NCI-H460 (cell line): Measurements from ENCODE around the gene MAP3K20. TPM values are rescaled to one million over a fixed set of nuclear protein-coding genes. Genes with fewer than 3 reads are reported as not detected.

Experiments used
- DNase-seq: peaks from one replicate; pipeline ENCODE4 v3.0.0-alpha.2; 2016; ENCODE audit warnings: low read depth; ENCODE audit errors: extremely low read depth
- total RNA-seq: library from RNA; depleted of rRNA; stranded (reverse); fragments of >200 nt; shearing (Covaris generic); gene quantifications from 2 replicates; pipeline ENCODE4 v1.2.3, GENCODE V29; 2014

The MAP3K20 gene
- total RNA-seq, 1 experiment from 2014 or later = 54.6 TPM

DNA sequence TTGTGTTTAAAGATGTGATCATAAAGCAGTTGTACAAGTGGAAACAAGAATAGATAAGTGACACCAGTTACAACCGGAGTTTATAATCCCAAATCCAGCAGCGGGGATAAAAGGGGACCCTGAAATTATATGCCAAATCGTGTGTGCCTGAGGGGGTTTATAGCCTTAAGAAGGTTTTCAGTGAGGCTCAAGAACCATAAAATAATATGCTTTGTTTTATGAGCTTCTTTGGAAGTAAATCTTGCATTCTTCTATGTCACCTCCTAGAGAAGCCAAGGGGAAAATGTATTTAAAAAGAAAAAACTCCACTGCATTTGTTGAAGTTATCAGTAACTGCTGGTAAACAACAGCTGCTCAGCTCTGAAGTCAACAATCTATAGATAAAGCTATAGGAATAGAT lies 25.8 kb upstream of the MAP3K20 start:
- no peak for DNase-seq

DNA sequence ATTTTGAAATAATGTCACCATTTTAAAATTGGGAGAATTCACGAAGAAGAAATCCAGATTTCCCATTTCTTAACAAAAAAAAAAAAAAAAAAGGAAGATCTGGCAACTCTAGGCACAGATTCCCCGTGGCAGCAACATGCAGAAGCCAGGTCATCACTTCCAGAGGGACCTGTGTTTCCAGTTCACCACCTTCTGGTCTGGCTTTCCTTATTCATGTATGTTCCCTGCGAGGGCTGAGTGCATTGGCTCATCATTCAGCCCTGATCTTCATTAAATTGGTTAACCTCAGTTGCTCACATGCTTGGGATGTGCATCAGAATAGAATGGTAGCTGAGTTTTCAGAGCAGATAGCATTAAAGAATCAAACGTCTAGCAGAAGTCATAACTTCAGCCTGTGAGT lies 25.0 kb upstream of the MAP3K20 start:
- no peak for DNase-seq

- no peak for DNase-seq
These were observed 24.0 kb upstream of the MAP3K20 start for GRCh38 chr2:173051463-173052215.

DNA sequence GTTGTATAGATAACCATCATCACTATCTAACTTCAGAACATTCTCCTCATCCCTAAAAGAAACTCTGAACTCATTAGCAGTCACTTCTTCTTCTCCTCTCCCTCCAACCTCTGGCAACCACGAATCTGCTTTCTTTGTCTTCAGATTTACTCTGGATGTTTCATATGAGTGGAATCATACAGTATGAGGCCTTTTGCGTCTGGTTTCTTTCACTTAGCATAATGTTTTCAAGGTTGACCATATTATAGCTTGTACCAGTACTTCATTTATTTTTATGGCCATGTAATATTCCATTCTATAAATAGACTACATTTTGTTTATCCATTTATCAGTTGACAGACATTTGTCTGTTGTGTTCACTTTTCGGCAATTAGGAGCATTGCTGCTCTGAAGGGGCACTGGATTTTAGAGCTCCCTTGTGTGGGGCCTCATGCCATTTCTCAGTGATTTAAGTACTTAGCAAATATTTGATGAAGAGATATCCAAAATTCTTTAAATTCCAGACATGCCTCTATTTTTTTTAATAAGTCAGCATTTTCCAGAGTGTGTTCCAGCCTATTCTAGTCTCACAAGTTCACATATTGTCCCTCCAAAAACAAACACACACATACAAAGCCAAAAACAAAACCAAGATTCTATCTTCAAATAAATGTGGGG lies 22.5 kb upstream of the MAP3K20 start:
- DNase-seq = no peak

GRCh38 chr2:173054466-173054865 lies 21.2 kb upstream of the MAP3K20 start:
- DNase-seq = no peak

DNA sequence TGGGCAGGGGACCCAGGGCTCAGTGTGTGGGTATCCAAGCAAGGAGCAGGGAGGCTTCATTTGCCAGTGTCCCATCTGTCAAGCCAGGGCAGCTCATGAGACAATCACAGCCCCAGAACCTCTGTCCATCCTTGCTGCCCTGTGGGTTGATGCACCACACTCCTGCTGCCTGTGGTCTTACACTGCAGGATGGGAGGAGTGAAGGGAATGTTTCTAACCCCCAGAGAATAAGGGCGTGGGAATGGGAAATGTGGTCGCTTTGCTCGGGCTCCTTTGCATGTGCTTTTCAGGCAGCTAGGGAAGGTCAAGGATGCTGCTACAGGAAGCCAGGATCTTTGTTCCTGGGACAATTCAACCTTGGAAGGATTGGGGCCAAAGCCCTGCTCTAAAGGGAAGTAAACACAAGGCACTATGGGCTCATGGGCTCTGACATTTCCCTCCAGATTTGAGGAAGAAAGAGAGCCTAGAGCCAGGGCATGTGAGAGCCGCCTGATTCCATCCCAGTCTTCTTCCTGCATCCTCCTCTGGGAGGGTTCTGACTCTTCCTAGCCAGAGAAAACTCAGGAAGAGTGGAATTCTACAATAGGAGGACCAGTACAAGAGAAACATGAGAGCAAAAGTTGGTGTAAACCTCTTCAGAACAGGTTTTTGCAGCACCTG lies 18.8 kb upstream of the MAP3K20 start:
- DNase-seq = no peak

- DNase-seq = no peak
These were observed 17.5 kb upstream of the MAP3K20 start for GRCh38 chr2:173058097-173058496.

DNA sequence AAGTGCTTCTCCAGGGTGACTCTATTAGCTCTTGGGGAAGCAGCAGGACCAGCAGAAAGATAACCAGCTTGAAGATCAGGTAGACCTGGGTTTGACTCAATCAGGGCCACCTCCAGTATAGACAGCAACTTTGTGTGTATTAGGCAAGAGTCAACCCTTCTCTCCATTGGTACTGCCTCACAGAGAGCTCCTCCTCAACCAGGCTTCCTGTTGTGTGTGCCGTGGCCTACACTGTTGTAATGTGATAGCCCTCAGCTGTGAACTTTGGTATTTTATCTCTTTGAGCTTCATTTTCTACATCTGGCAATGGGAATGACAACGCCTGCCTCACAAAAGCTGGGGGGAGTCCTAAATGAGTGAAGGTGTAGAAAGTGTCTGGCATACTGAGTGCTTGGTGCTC lies 17.0 kb upstream of the MAP3K20 start:
- no peak for DNase-seq

DNA sequence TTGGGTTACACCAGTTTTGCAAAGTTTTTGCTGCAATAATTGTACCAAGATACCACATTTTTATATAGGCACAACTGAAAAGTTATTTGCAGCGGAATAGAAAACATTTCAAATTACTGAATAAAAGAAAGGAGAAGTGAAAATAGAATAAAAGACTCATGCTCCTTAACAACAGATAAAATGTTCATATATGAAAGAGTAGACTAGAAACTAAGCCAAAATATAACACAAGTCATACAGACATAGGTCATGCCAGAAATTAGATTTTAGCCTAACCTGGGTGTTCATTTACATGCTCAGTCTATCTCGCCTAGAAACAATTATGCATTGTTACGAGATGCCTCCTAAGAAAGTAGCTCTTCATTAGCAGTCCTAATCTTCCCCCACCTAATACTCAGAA lies 16.4 kb upstream of the MAP3K20 start:
- DNase-seq = no peak

DNA sequence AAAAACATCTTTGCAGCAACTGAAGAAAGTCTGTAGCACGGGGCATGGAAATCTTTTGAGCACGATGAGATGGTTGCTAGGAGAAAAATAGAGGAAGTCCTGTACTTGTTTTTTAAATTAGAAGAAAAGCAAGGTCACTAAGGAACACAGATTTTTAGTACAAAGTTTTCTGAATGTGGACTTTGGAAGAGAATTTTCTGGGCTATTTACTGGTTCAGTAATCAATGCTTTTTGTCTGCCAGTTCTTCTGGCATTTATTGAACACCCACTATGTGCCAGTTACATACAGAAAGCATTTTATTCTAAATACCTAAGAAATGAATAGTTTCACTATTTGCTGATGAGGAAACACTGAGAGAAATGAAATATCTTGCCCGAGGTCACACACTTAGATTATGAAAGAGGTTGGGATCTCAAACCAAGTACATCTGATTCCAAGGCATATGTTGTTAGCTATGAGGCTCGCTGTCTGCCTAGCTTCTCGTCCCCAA lies 15.6 kb upstream of the MAP3K20 start:
- DNase-seq = no peak

DNA sequence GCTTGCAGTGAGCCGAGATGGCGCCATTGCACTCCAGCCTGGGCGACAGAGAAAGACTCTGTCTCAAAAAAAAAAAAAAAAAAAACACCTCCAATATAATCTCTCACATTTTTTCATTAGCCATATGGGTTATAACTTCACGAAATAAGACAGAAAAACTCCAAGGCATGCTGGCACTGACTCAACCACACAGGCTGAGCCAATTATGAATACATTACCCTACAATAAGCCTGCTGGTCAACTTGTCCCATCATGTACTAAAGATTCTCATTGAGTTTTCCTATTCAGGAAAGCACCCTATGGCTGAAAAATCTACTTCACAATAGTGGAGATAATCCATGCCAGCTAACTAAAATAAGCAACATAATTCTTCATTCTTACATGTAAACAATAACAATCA lies 12.8 kb upstream of the MAP3K20 start:
- DNase-seq = no peak

DNA sequence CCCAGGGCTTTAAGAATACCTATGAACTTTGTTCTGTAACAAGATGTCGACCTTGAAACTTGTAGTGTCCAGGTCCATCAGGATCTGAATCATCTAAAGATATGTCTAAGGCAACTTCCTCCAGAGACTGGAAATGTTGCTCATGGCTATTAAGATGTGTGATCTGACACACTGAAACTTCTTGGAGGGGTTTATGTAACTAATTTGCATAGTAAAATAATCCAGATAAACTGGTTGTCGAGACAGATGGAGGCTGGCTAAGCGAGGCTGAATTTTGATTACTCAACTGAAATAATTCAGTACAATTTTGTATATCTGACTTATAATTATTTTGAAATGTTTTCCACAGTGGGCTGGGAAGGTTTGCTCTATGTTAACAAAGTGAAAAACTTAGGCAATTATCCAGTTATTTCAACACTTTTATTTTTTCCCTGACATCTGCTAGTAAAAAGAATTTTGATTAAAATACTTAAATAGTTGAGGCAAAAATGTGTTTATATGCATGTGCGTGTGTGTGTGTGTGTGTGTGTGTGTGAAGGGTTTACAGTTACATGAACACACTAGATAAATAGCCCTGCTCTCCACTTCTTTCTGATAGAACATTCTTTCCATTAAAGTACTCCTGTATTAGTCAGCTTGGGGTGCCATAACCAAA lies 11.4 kb upstream of the MAP3K20 start:
- no peak for DNase-seq

GRCh38 chr2:173066887-173067676 lies 8.6 kb upstream of the MAP3K20 start:
- no peak for DNase-seq

- DNase-seq = no peak
These were observed 428 bp upstream of the MAP3K20 start for GRCh38 chr2:173075056-173075780.

- peak; percentile 7 for DNase-seq
These were observed 1.1 kb downstream of the MAP3K20 start for GRCh38 chr2:173076581-173077345.

DNA sequence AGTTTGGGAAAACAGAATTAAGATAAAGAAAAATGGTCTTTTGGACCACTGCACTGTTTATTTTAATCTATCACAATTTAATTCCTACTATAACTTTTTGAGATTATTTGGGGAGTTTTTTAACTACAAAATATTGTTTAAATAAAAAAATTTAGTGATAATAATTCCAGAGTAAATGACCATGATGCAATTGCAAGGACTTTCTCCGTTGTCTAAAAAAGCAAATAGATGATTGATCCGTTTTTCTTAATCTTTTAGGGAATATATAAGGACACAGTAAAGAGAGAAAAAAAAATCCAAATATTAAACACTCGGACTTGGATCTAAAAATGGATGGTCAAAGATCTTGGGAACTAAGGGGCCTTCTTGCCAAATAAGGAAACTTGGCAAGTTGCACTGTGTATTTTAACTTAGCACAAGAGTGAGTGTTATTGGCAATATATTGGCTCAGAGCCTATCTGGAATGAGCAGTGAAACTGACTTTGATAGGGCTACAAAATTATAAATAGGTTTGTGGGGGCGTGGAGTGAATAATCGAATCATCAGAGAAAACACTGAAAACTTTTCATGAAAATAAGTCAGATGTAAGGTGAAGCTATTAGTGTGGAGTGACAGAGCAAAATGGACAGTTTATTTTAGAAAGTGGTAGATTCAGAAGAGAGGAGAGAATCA lies 2.0 kb downstream of the MAP3K20 start:
- peak; percentile 14 for DNase-seq

DNA sequence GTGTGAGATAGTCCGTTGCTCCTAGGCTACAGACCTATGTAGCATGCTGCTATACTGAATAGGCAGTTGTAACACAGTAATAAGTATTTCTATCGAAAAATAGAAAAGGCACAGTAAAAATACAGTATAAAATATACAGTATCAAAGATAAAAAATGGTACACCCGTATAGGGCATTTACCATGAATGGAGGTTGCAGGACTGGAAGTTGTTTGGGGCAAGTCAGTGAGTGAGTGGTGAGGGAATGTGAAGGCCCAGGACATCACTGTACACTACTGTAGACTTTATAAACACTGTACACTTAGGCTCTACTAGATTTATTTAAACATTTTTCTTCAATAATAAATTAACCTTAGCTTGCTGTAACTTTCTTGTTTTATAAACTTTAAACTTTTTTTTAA lies 3.5 kb downstream of the MAP3K20 start:
- no peak for DNase-seq
